C4-2B (cell line): ENCODE data around the gene MRPS23.

Experiments used
- ZFX ChIP-seq: fragments of 450-650 bp; IDR thresholded peaks from 2 replicates; pipeline ENCODE4 v1.6.1; 2017
- TF ChIP-seq, protein P1 (sequence below): fragments of 450-650 bp; conservative IDR thresholded peaks from 2 replicates; pipeline ENCODE4 v1.5.1; 2017; ENCODE audit warnings: mild to moderate bottlenecking

DNA sequence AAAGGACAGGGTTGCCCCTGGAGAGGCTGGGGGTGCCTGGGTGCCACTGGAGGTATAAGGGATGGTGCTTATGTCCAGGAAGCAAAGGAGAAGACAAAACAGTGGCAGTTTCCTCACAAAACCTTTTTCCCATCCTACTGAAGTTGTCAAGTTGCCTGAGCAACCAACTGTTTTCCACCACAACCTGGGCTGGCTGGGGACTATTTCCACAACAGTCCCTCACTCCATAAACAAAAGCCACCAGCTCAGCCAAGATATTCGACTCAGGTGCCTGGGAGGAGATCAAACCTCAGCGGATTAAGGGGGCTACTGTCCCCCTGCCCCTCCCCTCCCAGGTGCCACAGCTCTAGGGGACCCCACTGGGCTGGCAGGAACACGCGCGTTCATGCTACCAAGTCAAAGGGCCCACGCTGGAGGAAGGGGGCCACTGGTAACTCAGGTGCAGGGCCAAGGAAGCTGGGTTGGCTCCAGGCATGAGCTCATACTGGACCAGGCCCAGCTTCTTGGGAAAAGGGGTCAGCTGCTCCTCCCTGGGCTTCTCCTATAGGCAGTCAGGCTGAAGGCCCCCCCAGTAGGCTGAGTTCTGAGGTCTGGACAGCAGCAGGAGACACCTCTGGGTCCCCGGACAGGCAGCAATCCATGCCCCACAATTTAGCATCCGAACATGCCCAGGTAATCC is 45.7 kb upstream of the MRPS23 start:
- TF ChIP-seq, protein P1, sequence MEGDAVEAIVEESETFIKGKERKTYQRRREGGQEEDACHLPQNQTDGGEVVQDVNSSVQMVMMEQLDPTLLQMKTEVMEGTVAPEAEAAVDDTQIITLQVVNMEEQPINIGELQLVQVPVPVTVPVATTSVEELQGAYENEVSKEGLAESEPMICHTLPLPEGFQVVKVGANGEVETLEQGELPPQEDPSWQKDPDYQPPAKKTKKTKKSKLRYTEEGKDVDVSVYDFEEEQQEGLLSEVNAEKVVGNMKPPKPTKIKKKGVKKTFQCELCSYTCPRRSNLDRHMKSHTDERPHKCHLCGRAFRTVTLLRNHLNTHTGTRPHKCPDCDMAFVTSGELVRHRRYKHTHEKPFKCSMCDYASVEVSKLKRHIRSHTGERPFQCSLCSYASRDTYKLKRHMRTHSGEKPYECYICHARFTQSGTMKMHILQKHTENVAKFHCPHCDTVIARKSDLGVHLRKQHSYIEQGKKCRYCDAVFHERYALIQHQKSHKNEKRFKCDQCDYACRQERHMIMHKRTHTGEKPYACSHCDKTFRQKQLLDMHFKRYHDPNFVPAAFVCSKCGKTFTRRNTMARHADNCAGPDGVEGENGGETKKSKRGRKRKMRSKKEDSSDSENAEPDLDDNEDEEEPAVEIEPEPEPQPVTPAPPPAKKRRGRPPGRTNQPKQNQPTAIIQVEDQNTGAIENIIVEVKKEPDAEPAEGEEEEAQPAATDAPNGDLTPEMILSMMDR: no peak
- no peak for TF ChIP-seq ZFX
